Mesenchymal stem cell (in vitro differentiated cells and primary cell): ENCODE measurements around the gene PTPRD.

Source experiments
- DNase-seq: peaks from one replicate; pipeline ENCODE4 v3.0.0-alpha.2; 2013
- H2AFZ ChIP-seq: one replicate; pipeline ENCODE4 v1.6.1; 2013; ENCODE audit warnings: low read depth, mild to moderate bottlenecking, control low read depth, inconsistent platforms, low read length, moderate library complexity
- H2AK5ac ChIP-seq: 2 replicates; pipeline ENCODE4 v1.6.1; 2013; ENCODE audit warnings: low read length, moderate library complexity, mild to moderate bottlenecking, inconsistent platforms; ENCODE audit not compliant: severe bottlenecking
- H2BK120ac ChIP-seq: one replicate; pipeline ENCODE4 v1.6.1; 2013; ENCODE audit warnings: low read depth, mild to moderate bottlenecking, inconsistent platforms, low read length, moderate library complexity
- H2BK12ac ChIP-seq, 2 experiments: one replicate each; pipeline ENCODE4 v1.6.1; 2013; ENCODE audit warnings: inconsistent platforms in 2 of 2, low read length in 2 of 2, mild to moderate bottlenecking in 2 of 2, moderate library complexity in 2 of 2, control low read depth in 1 of 2
- H2BK15ac ChIP-seq: one replicate; pipeline ENCODE4 v1.6.1; 2013; ENCODE audit warnings: mild to moderate bottlenecking, low read depth, inconsistent platforms; ENCODE audit not compliant: poor library complexity, severe bottlenecking
- H2BK5ac ChIP-seq: 2 replicates; pipeline ENCODE4 v1.6.1; 2013; ENCODE audit warnings: low read depth, mild to moderate bottlenecking, low read length, control low read depth, inconsistent platforms; ENCODE audit not compliant: poor library complexity, severe bottlenecking
- H3K14ac ChIP-seq, 2 experiments: one replicate each; pipeline ENCODE4 v1.6.1; 2013; ENCODE audit warnings: inconsistent platforms in 2 of 2, low read length in 2 of 2, control low read depth in 1 of 2, mild to moderate bottlenecking in 1 of 2, moderate library complexity in 1 of 2
- H3K18ac ChIP-seq, 2 experiments: one replicate each; pipeline ENCODE4 v1.6.1; 2013; ENCODE audit warnings: inconsistent platforms in 2 of 2, low read length in 2 of 2, control low read depth in 1 of 2, low read depth in 1 of 2, mild to moderate bottlenecking in 1 of 2
- H3K23ac ChIP-seq, 2 experiments: one replicate each; pipeline ENCODE4 v1.6.1; 2013; ENCODE audit warnings: inconsistent platforms in 2 of 2, low read length in 2 of 2, mild to moderate bottlenecking in 2 of 2, moderate library complexity in 2 of 2, control low read depth in 1 of 2
- H3K27ac ChIP-seq: 2 replicates; pipeline ENCODE4 v1.5.1; 2013; ENCODE audit warnings: mild to moderate bottlenecking, moderate library complexity, low read length, control low read depth, inconsistent platforms; ENCODE audit not compliant: poor library complexity, severe bottlenecking
- H3K27me3 ChIP-seq, 2 experiments: 2 replicates each; pipeline versions ENCODE4 v1.6.1 to v1.7.0; 2013; ENCODE audit warnings: low read length in 2 of 2, mild to moderate bottlenecking in 2 of 2, moderate library complexity in 2 of 2, control low read depth in 1 of 2, inconsistent platforms in 1 of 2; ENCODE audit not compliant: control insufficient read depth in 1 of 2, insufficient read depth in 1 of 2
- H3K36me3 ChIP-seq, 2 experiments: 2 replicates each; pipeline versions ENCODE4 v1.6.1 to v1.7.0; 2013; ENCODE audit warnings: low read length in 2 of 2, control low read depth in 1 of 2, inconsistent platforms in 1 of 2, low read depth in 1 of 2, mild to moderate bottlenecking in 1 of 2; ENCODE audit not compliant: insufficient read depth in 2 of 2, control insufficient read depth in 1 of 2
- H3K4ac ChIP-seq, 2 experiments: one replicate each; pipeline ENCODE4 v1.6.1; 2013; ENCODE audit warnings: inconsistent platforms in 2 of 2, low read length in 2 of 2, mild to moderate bottlenecking in 2 of 2, moderate library complexity in 2 of 2, control low read depth in 1 of 2, low read depth in 1 of 2
- H3K4me1 ChIP-seq: 2 replicates; pipeline ENCODE4 v1.6.1; 2013; ENCODE audit warnings: low read depth, low read length, control low read depth; ENCODE audit not compliant: control insufficient read depth, insufficient read depth
- H3K4me2 ChIP-seq: 2 replicates; pipeline ENCODE4 v1.6.1; 2013; ENCODE audit warnings: low read length, mild to moderate bottlenecking, inconsistent platforms; ENCODE audit not compliant: poor library complexity, severe bottlenecking
- H3K4me3 ChIP-seq, 2 experiments: 2 replicates each; pipeline versions ENCODE4 v1.5.1 to v1.7.0; 2013; ENCODE audit warnings: low read length in 2 of 2, mild to moderate bottlenecking in 2 of 2, control low read depth in 1 of 2, low read depth in 1 of 2; ENCODE audit not compliant: insufficient read depth in 1 of 2
- H3K79me1 ChIP-seq: replicated peaks from 2 replicates; pipeline ENCODE4 v1.6.1; 2013; ENCODE audit warnings: mild to moderate bottlenecking, control low read depth, low read length, inconsistent platforms; ENCODE audit not compliant: poor library complexity, severe bottlenecking
- H3K9ac ChIP-seq: 2 replicates; pipeline ENCODE4 v1.7.0; 2013; ENCODE audit warnings: mild to moderate bottlenecking, low read length, moderate library complexity
- H3K9me3 ChIP-seq: 2 replicates; pipeline ENCODE4 v1.7.0; 2013; ENCODE audit warnings: mild to moderate bottlenecking, low read length; ENCODE audit not compliant: control insufficient read depth
- H4K8ac ChIP-seq: one replicate; pipeline ENCODE4 v1.6.1; 2013; ENCODE audit warnings: inconsistent platforms, mild to moderate bottlenecking, low read length, moderate library complexity
- H4K91ac ChIP-seq: one replicate; pipeline ENCODE4 v1.6.1; 2013; ENCODE audit warnings: mild to moderate bottlenecking, low read length, inconsistent platforms
- WGBS: methylation state at CpG from one replicate; pipeline ENCODE4 v1.1.7; 2013; ENCODE audit warnings: mixed read lengths; 5-methylcytosine and 5-hydroxymethylcytosine counted together

The PTPRD gene

GRCh38 chr9:8800196-8800595 is 1812.6 kb downstream of the PTPRD start:
- Histone ChIP-seq H2AK5ac (no peak overlapping the region), H3K4ac (no peak overlapping the region), H3K36me3 (no peaks in the 10 kb centered on the region), H3K4me1 (no peaks in the 10 kb centered on the region), H2BK120ac (no peak overlapping the region), H3K14ac (no peak overlapping the region), H4K8ac (no peak overlapping the region), H3K23ac (no peak overlapping the region), H3K27ac (no peak overlapping the region), H3K4me2 (no peak overlapping the region), H3K9me3 (no peaks in the 10 kb centered on the region), H2BK15ac (no peak overlapping the region), H3K27me3 (no peaks in the 10 kb centered on the region), H2BK12ac (no peak overlapping the region), H3K9ac (no peak overlapping the region), H3K4me3 (no peak overlapping the region), H3K18ac (no peak overlapping the region), H2AFZ (no peak overlapping the region), H4K91ac (no peak overlapping the region), H2BK5ac (no peak overlapping the region), H3K79me1 (peaks cover 4% of the 10 kb centered on the region)
- no peak for DNase-seq
- WGBS = 67% methylated on average over 3 of the region's 3 CpGs

GRCh38 chr9:8799615-8800014 is 1813.2 kb downstream of the PTPRD start:
- no peaks in the 10 kb centered on the region for H3K4me1 ChIP-seq
- no peaks in the 10 kb centered on the region for H3K9me3 ChIP-seq
- H4K91ac ChIP-seq = no peak overlapping the region
- H2BK5ac ChIP-seq = no peak overlapping the region
- no peak overlapping the region for H4K8ac ChIP-seq
- no peaks in the 10 kb centered on the region for H3K27me3 ChIP-seq
- H2BK15ac ChIP-seq = no peak overlapping the region
- no peak overlapping the region for H3K14ac ChIP-seq
- no peak overlapping the region for H3K27ac ChIP-seq
- no peak overlapping the region for H2AK5ac ChIP-seq
- peaks cover 4% of the 10 kb centered on the region for H3K79me1 ChIP-seq
- H2AFZ ChIP-seq = no peak overlapping the region
- no peak overlapping the region for H3K9ac ChIP-seq
- no peak overlapping the region for H3K4me2 ChIP-seq
- H3K23ac ChIP-seq = no peak overlapping the region
- no peak overlapping the region for H3K4me3 ChIP-seq
- DNase-seq = no peak
- no peaks in the 10 kb centered on the region for H3K36me3 ChIP-seq
- H3K18ac ChIP-seq = no peak overlapping the region
- H3K4ac ChIP-seq = no peak overlapping the region
- no peak overlapping the region for H2BK12ac ChIP-seq
- H2BK120ac ChIP-seq = no peak overlapping the region

GRCh38 chr9:8799206-8799605 is 1813.6 kb downstream of the PTPRD start:
- H2AFZ ChIP-seq = no peak overlapping the region
- H3K18ac ChIP-seq = no peak overlapping the region
- no peak overlapping the region for H3K23ac ChIP-seq
- H3K36me3 ChIP-seq = no peaks in the 10 kb centered on the region
- H2BK120ac ChIP-seq = no peak overlapping the region
- no peaks in the 10 kb centered on the region for H3K27me3 ChIP-seq
- no peak overlapping the region for H3K9ac ChIP-seq
- H3K14ac ChIP-seq = no peak overlapping the region
- no peak overlapping the region for H2BK12ac ChIP-seq
- H3K27ac ChIP-seq = no peak overlapping the region
- no peak for DNase-seq
- H3K4me2 ChIP-seq = no peak overlapping the region
- no peak overlapping the region for H4K91ac ChIP-seq
- no peak overlapping the region for H2BK15ac ChIP-seq
- peaks cover 2% of the 10 kb centered on the region for H3K79me1 ChIP-seq
- no peaks in the 10 kb centered on the region for H3K4me1 ChIP-seq
- H4K8ac ChIP-seq = no peak overlapping the region
- no peak overlapping the region for H2AK5ac ChIP-seq
- H3K4ac ChIP-seq = no peak overlapping the region
- no peak overlapping the region for H3K4me3 ChIP-seq
- H2BK5ac ChIP-seq = no peak overlapping the region
- H3K9me3 ChIP-seq = no peaks in the 10 kb centered on the region

DNA sequence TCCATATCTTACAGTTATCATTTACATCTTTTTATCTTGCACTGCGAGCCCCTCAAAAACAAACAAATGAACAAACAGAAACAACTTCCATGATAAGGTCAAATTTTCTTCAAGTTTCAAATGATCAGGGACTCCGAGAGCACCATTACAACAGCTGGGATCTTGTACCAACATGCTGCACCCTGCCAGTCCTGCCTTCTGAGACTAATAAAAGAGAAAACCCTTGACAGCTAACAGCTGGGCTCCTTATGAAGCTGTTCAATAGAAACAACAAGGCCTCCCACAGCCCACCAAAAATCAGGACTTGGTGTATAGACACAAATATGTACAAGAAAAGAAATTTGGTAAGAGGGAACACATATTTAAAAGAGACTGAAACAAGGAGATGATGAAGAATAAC is 1828.0 kb downstream of the PTPRD start:
- no peak overlapping the region for H2BK15ac ChIP-seq
- no peak overlapping the region for H3K4me3 ChIP-seq
- H3K9me3 ChIP-seq = no peaks in the 10 kb centered on the region
- no peak overlapping the region for H3K4me2 ChIP-seq
- H3K18ac ChIP-seq = no peak overlapping the region
- no peak overlapping the region for H3K14ac ChIP-seq
- no peak overlapping the region for H4K8ac ChIP-seq
- no peaks in the 10 kb centered on the region for H3K36me3 ChIP-seq
- H2BK12ac ChIP-seq = no peak overlapping the region
- H3K27ac ChIP-seq = no peak overlapping the region
- H3K27me3 ChIP-seq = no peaks in the 10 kb centered on the region
- no peak overlapping the region for H2AFZ ChIP-seq
- DNase-seq = no peak
- H3K79me1 ChIP-seq = peaks cover 4% of the 10 kb centered on the region
- no peak overlapping the region for H3K4ac ChIP-seq
- H3K9ac ChIP-seq = peak overlapping the region; percentile 56
- no peak overlapping the region for H2BK5ac ChIP-seq
- H2BK120ac ChIP-seq = no peak overlapping the region
- H3K23ac ChIP-seq = no peak overlapping the region
- H4K91ac ChIP-seq = no peak overlapping the region
- H3K4me1 ChIP-seq = no peaks in the 10 kb centered on the region
- WGBS = 73% methylated on average over 2 of the region's 2 CpGs
- H2AK5ac ChIP-seq = no peak overlapping the region
